Bronchial epithelial cell (primary cell): ENCODE measurements around the gene ITGAL. TPM values are rescaled to one million over a fixed set of nuclear protein-coding genes. Genes with fewer than 3 reads are reported as not detected.

Source experiments
- DNase-seq: peaks from one replicate; pipeline ENCODE4 v3.0.0-alpha.2; 2010; ENCODE audit warnings: low read depth
- FAIRE-seq: peaks from 2 replicates; lab custom pipeline; 2011; peaks lifted over from hg19 to GRCh38; lab: Jason Lieb, UNC
- H3K27me3 ChIP-seq: 2 replicates; pipeline ENCODE4 v1.5.1; 2011; ENCODE audit warnings: low read length; ENCODE audit not compliant: control insufficient read depth, insufficient read depth
- H3K36me3 ChIP-seq: 2 replicates; pipeline ENCODE4 v1.5.1; 2011; ENCODE audit warnings: low read length; ENCODE audit not compliant: control insufficient read depth, insufficient read depth
- H3K4me3 ChIP-seq: 2 replicates; pipeline ENCODE4 v1.5.1; 2011; ENCODE audit warnings: mild to moderate bottlenecking, low read depth, low read length, control low read depth
- CTCF ChIP-seq: IDR thresholded peaks from 2 replicates; pipeline ENCODE4 v1.5.1; 2011; ENCODE audit warnings: mild to moderate bottlenecking, moderate library complexity, low read length, control low read depth, inconsistent platforms; ENCODE audit not compliant: insufficient read depth, severe bottlenecking
- total RNA-seq: library from RNA; depleted of rRNA; stranded (reverse); fragments of >200 nt; gene quantifications from 2 replicates; pipeline ENCODE4 v1.2.1, GENCODE V29; 2014

Gene ITGAL
- total RNA-seq, 1 donor from 2014 or later, result not detected

- peak; percentile 76 for DNase-seq
These were observed 37.7 kb upstream of the ITGAL start for GRCh38 chr16:30434852-30435251.

GRCh38 chr16:30437511-30438046 lies 35.0 kb upstream of the ITGAL start:
- Histone ChIP-seq H3K4me3 (no peak overlapping the region), H3K27me3 (no peaks in the 10 kb centered on the region), H3K36me3 (no peaks in the 10 kb centered on the region)
- DNase-seq (no peak), FAIRE-seq (no peak)
- TF ChIP-seq CTCF, result no peak

More at GRCh38 chr16:30434852-30435251, 37.7 kb upstream of the ITGAL start:
- H3K27me3 ChIP-seq, result no peaks in the 10 kb centered on the region
- TF ChIP-seq CTCF, result no peak
- H3K4me3 ChIP-seq, result no peak overlapping the region
- no peaks in the 10 kb centered on the region for H3K36me3 ChIP-seq
- no peak for FAIRE-seq

- H3K4me3 ChIP-seq, result no peak overlapping the region
- FAIRE-seq, result no peak
- H3K27me3 ChIP-seq, result no peaks in the 10 kb centered on the region
- no peak for DNase-seq
- peaks cover 2% of the 10 kb centered on the region for H3K36me3 ChIP-seq
- TF ChIP-seq CTCF, result no peak
These were observed 33.7 kb upstream of the ITGAL start for GRCh38 chr16:30438835-30439234.

GRCh38 chr16:30439720-30440348 lies 32.7 kb upstream of the ITGAL start:
- Histone ChIP-seq H3K36me3 (peaks cover 2% of the 10 kb centered on the region), H3K4me3 (no peak overlapping the region), H3K27me3 (no peaks in the 10 kb centered on the region)
- FAIRE-seq, result no peak
- no peak for DNase-seq
- no peak for TF ChIP-seq CTCF

GRCh38 chr16:30443631-30444030 lies 28.9 kb upstream of the ITGAL start:
- H3K27me3 ChIP-seq, result no peaks in the 10 kb centered on the region
- FAIRE-seq (no peak), DNase-seq (no peak)

More at GRCh38 chr16:30443631-30444030, 28.9 kb upstream of the ITGAL start:
- TF ChIP-seq CTCF, result no peak
- Histone ChIP-seq H3K4me3 (no peak overlapping the region), H3K36me3 (peaks cover 2% of the 10 kb centered on the region)
